OCI-LY7 (cell line): ENCODE measurements around the gene B3GAT1. TPM values are rescaled to one million over a fixed set of nuclear protein-coding genes. Genes with fewer than 3 reads are reported as not detected.

Source experiments
- BruUV-seq: library from RNA; stranded (reverse); fragments of 400-500 nt; replicated peaks from 2 replicates; lab custom pipeline; 2021; lab: Mats Ljungman, UMichigan
- CTCF ChIA-PET: fragments of 300-600 bp; sonication (Branson Sonifier 250); formaldehyde crosslinking; loops from one replicate; lab custom pipeline; 2022; ENCODE audit warnings: antibody characterized with exemption; ENCODE audit not compliant: unreplicated experiment; lab: Charles Lee
- POLR2A ChIA-PET: fragments of 300-600 bp; sonication (Branson Sonifier 250); formaldehyde crosslinking; loops from one replicate; lab custom pipeline; 2022; ENCODE audit warnings: antibody characterized with exemption; lab: Charles Lee
- DNase-seq: peaks from one replicate; pipeline ENCODE4 v3.0.0-alpha.2; 2015; ENCODE audit warnings: low spot score
- H2AFZ ChIP-seq: fragments of 200-600 bp; sonication (generic), shearing (Covaris generic); 2 replicates; pipeline ENCODE4 v1.6.1; 2014; ENCODE audit warnings: mild to moderate bottlenecking, antibody characterized with exemption, low read length, moderate library complexity
- H3K27ac ChIP-seq: fragments of 200-600 bp; sonication (generic); 2 replicates; pipeline ENCODE4 v1.5.1; 2014; ENCODE audit warnings: mixed run types, low read depth, mild to moderate bottlenecking, moderate library complexity, low read length, inconsistent platforms; ENCODE audit not compliant: poor library complexity, severe bottlenecking
- H3K36me3 ChIP-seq: fragments of 200-600 bp; sonication (generic); 2 replicates; pipeline ENCODE4 v1.6.1; 2014; ENCODE audit warnings: mild to moderate bottlenecking, antibody characterized with exemption, low read length, moderate library complexity, mixed read lengths; ENCODE audit not compliant: insufficient read depth
- H3K4me1 ChIP-seq: fragments of 200-600 bp; sonication (generic); 2 replicates; pipeline ENCODE4 v1.5.1; 2014; ENCODE audit warnings: mild to moderate bottlenecking, low read length; ENCODE audit not compliant: insufficient read depth, poor library complexity, severe bottlenecking
- H3K4me2 ChIP-seq: fragments of 200-600 bp; sonication (generic); 2 replicates; pipeline ENCODE4 v1.6.1; 2014; ENCODE audit warnings: mild to moderate bottlenecking, low read length
- H3K4me3 ChIP-seq: fragments of 200-600 bp; sonication (generic); 2 replicates; pipeline ENCODE4 v1.5.1; 2014; ENCODE audit warnings: mild to moderate bottlenecking, low read depth, low read length; ENCODE audit not compliant: poor library complexity, severe bottlenecking
- H3K79me2 ChIP-seq: fragments of 200-600 bp; sonication (generic); 2 replicates; pipeline ENCODE4 v1.6.1; 2016; ENCODE audit warnings: low read depth, mild to moderate bottlenecking, low read length, moderate library complexity, mixed read lengths; ENCODE audit not compliant: insufficient read depth
- H3K9me2 ChIP-seq: fragments of 200-600 bp; sonication (generic); 2 replicates; pipeline ENCODE4 v1.6.1; 2016; ENCODE audit warnings: mild to moderate bottlenecking, low read length, mixed read lengths; ENCODE audit not compliant: insufficient read depth
- H3K9me3 ChIP-seq: fragments of 200-600 bp; sonication (generic); 2 replicates; pipeline ENCODE4 v1.6.1; 2014; ENCODE audit warnings: mild to moderate bottlenecking, mixed run types, low read length, mixed read lengths
- H4K20me1 ChIP-seq: fragments of 200-600 bp; sonication (generic); 2 replicates; pipeline ENCODE4 v1.6.1; 2014; ENCODE audit warnings: mild to moderate bottlenecking, antibody characterized with exemption, low read length, moderate library complexity, mixed read lengths; ENCODE audit not compliant: insufficient read depth
- CTCF ChIP-seq: fragments of 200-600 bp; sonication (generic); conservative IDR thresholded peaks from 2 replicates; pipeline ENCODE4 v1.5.1; 2014; ENCODE audit warnings: mild to moderate bottlenecking, antibody characterized with exemption, low read length, moderate library complexity, mixed read lengths
- EZH2phosphoT487 ChIP-seq: fragments of 200-600 bp; sonication (generic); IDR thresholded peaks from 2 replicates; pipeline ENCODE4 v1.6.1; 2018; ENCODE audit warnings: low read depth, borderline replicate concordance, mild to moderate bottlenecking, mixed run types, antibody characterized with exemption, low read length, moderate library complexity, mixed read lengths
- intact Hi-C: fragments of 100-400 bp; cut with micrococcal nuclease; formaldehyde crosslinking; loops from one replicate; pipeline ENCODE4 v1.10.0; 2022; ENCODE audit not compliant: unreplicated experiment
- total RNA-seq, 2 experiments: library from RNA; depleted of rRNA in 1 of 2; stranded (reverse); fragments of >200 nt in 1 of 2; shearing (Covaris generic) in 1 of 2; gene quantifications; 2 replicates each; pipeline ENCODE4 v1.2.3, GENCODE V29; 2014 to 2022

Gene B3GAT1
- total RNA-seq, 2 experiments from 2014 or later = not detected

GRCh38 chr11:134377876-134378275, 34.2 kb downstream of the B3GAT1 start:
- Histone ChIP-seq H3K4me1 (no peaks in the 10 kb centered on the region), H3K4me2 (no peak overlapping the region), H4K20me1 (no peaks in the 10 kb centered on the region), H3K79me2 (no peaks in the 10 kb centered on the region), H3K9me3 (no peaks in the 10 kb centered on the region), H3K36me3 (no peaks in the 10 kb centered on the region), H2AFZ (no peak overlapping the region), H3K27ac (no peak overlapping the region), H3K4me3 (no peak overlapping the region), H3K9me2 (no peaks in the 10 kb centered on the region)
- no TSS peak for BruUV-seq
- DNase-seq = no peak
- intact Hi-C loops = no loop called here
- ChIA-PET CTCF (no interaction called here), POLR2A (interaction anchor here (0.7 kb wide), 1 partner anchor 20 kb away, joined by 3 read pairs; no protein-coding TSS in a partner anchor)
- no peak for TF ChIP-seq EZH2phosphoT487
- TF ChIP-seq CTCF = no peak

- TF ChIP-seq EZH2phosphoT487 (no peak), CTCF (no peak)
- CTCF ChIA-PET = no interaction called here
- no peaks in the 10 kb centered on the region for H3K79me2 ChIP-seq
- H3K4me2 ChIP-seq = no peak overlapping the region
- H3K9me3 ChIP-seq = no peaks in the 10 kb centered on the region
- no peaks in the 10 kb centered on the region for H3K36me3 ChIP-seq
- H3K4me3 ChIP-seq = no peak overlapping the region
- no peak for DNase-seq
- no peak overlapping the region for H3K27ac ChIP-seq
- BruUV-seq = no TSS peak
- intact Hi-C loops = no loop called here
- H3K9me2 ChIP-seq = no peaks in the 10 kb centered on the region
- no peaks in the 10 kb centered on the region for H4K20me1 ChIP-seq
- POLR2A ChIA-PET = interaction anchor here (0.5 to 0.8 kb wide), 3 partner anchors 75 to 1850 kb away, joined by 3 to 9 read pairs (median 5); no protein-coding TSS in a partner anchor
- no peaks in the 10 kb centered on the region for H3K4me1 ChIP-seq
- no peak overlapping the region for H2AFZ ChIP-seq
Measured at GRCh38 chr11:134376150-134376921, 35.7 kb downstream of the B3GAT1 start.

- BruUV-seq = no TSS peak
- Histone ChIP-seq H4K20me1 (no peaks in the 10 kb centered on the region), H3K9me3 (no peaks in the 10 kb centered on the region), H3K4me3 (no peak overlapping the region), H3K9me2 (no peaks in the 10 kb centered on the region), H3K36me3 (no peaks in the 10 kb centered on the region), H3K79me2 (no peaks in the 10 kb centered on the region), H3K27ac (no peak overlapping the region), H2AFZ (no peak overlapping the region), H3K4me1 (no peaks in the 10 kb centered on the region), H3K4me2 (no peak overlapping the region)
- no peak for DNase-seq
- POLR2A ChIA-PET = no interaction called here
- CTCF ChIA-PET = no interaction called here
- no peak for TF ChIP-seq CTCF
- no peak for TF ChIP-seq EZH2phosphoT487
- intact Hi-C loops = no loop called here
Measured at GRCh38 chr11:134374891-134375550, 37.0 kb downstream of the B3GAT1 start.
